GM18519 (cell line): Measurements from ENCODE around the gene COA7.

Experiments
- ATAC-seq: cut with Tn5 transposase; IDR thresholded peaks from one replicate; pipeline ENCODE4 v1.9.1; 2021; ENCODE audit warnings: mild to moderate bottlenecking, moderate library complexity; ENCODE audit not compliant: unreplicated experiment, low FRiP score

Gene COA7

GRCh38 chr1:52641307-52641706 lies 56.8 kb downstream of the COA7 start:
- ATAC-seq = no peak

GRCh38 chr1:52640697-52641096 lies 57.5 kb downstream of the COA7 start:
- no peak for ATAC-seq

GRCh38 chr1:52637946-52638345 lies 60.2 kb downstream of the COA7 start:
- no peak for ATAC-seq

GRCh38 chr1:52636721-52637695 lies 61.1 kb downstream of the COA7 start:
- ATAC-seq = peak; percentile 60

- ATAC-seq = no peak
These were observed 62.6 kb downstream of the COA7 start for GRCh38 chr1:52635321-52636089.
